Esophagus (tissue), 2 donors: Measurements from ENCODE around the gene RRP9. TPM values are rescaled to one million over a fixed set of nuclear protein-coding genes. Genes with fewer than 3 reads are reported as not detected.
"Not testable (repeated sequence)": the region's sequence is repeated elsewhere in the genome, so short reads cannot be mapped to it uniquely, and the experiment has no call there.

Experiments
- H3K27ac ChIP-seq, 2 donors: one replicate each; pipeline ENCODE4 v1.5.1; 2013; ENCODE audit warnings: low read depth in 2 of 2, mild to moderate bottlenecking in 2 of 2, inconsistent platforms in 1 of 2, low read length in 1 of 2, moderate library complexity in 1 of 2
- H3K27me3 ChIP-seq, 2 donors: one replicate each; pipeline ENCODE4 v1.6.1; 2013; ENCODE audit warnings: low read length in 2 of 2, control low read depth in 1 of 2, mild to moderate bottlenecking in 1 of 2; ENCODE audit not compliant: insufficient read depth in 2 of 2, control insufficient read depth in 1 of 2
- H3K36me3 ChIP-seq, 2 donors: one replicate each; pipeline ENCODE4 v1.6.1; 2013; ENCODE audit warnings: low read length in 1 of 2; ENCODE audit not compliant: control insufficient read depth in 2 of 2, insufficient read depth in 2 of 2
- H3K4me1 ChIP-seq, 2 donors: one replicate each; pipeline ENCODE4 v1.6.1; 2013; ENCODE audit warnings: low read length in 1 of 2; ENCODE audit not compliant: control insufficient read depth in 2 of 2, insufficient read depth in 2 of 2
- H3K4me3 ChIP-seq, 2 donors: one replicate each; pipeline ENCODE4 v1.5.1; 2013; ENCODE audit warnings: low read length in 2 of 2, mild to moderate bottlenecking in 2 of 2, low read depth in 1 of 2, moderate library complexity in 1 of 2
- H3K9me3 ChIP-seq, 2 donors: one replicate each; pipeline ENCODE4 v1.6.1; 2013; ENCODE audit warnings: mild to moderate bottlenecking in 2 of 2, low read depth in 1 of 2, low read length in 1 of 2, moderate library complexity in 1 of 2; ENCODE audit not compliant: control insufficient read depth in 2 of 2, insufficient read depth in 1 of 2
- WGBS, 2 donors: extraction: QIAGEN DNeasy Blood & Tissue Kit; methylation state at CpG; one replicate each; pipeline ENCODE4 v1.1.7; 2013; 5-methylcytosine and 5-hydroxymethylcytosine counted together
- polyA plus RNA-seq, 2 donors: library from polyadenylated mRNA; stranded (reverse); fragments of 200-250 nt; gene quantifications; one replicate each; pipeline ENCODE4 v1.2.3, GENCODE V29; 2013
- donor health status: healthy with polysubstance abuse.
- donor health status: Bipolar disorder and iron deficiency.

The RRP9 gene
- polyA plus RNA-seq, 2 donors: 16.4 to 22.9 TPM

- Histone ChIP-seq H3K4me1 (no peaks in the 10 kb centered on the region), H3K9me3 (no peaks in the 10 kb centered on the region), H3K4me3 (no peak overlapping the region), H3K27me3 (no peaks in the 10 kb centered on the region), H3K27ac (no peak overlapping the region), H3K36me3 (no peaks in the 10 kb centered on the region)
- WGBS, 2 donors: 50 to 53% methylated on average over 5 of the region's 5 CpGs
Measured at GRCh38 chr3:51916418-51916817, 25.3 kb downstream of the RRP9 start.

GRCh38 chr3:51908026-51908425, 33.7 kb downstream of the RRP9 start:
- H3K27ac ChIP-seq: no peak overlapping the region
- whole genome bisulfite sequencing, 2 donors: 65 to 66% methylated on average over 4 of the region's 4 CpGs
- no peaks in the 10 kb centered on the region for H3K36me3 ChIP-seq
- no peaks in the 10 kb centered on the region for H3K27me3 ChIP-seq
- H3K9me3 ChIP-seq: no peaks in the 10 kb centered on the region
- no peak overlapping the region for H3K4me3 ChIP-seq
- no peaks in the 10 kb centered on the region for H3K4me1 ChIP-seq

GRCh38 chr3:51904034-51904823, 37.5 kb downstream of the RRP9 start:
- Histone ChIP-seq H3K27me3 (no peaks in the 10 kb centered on the region), H3K9me3 (no peaks in the 10 kb centered on the region), H3K36me3 (no peaks in the 10 kb centered on the region), H3K4me1 (no peaks in the 10 kb centered on the region), H3K27ac (no peak overlapping the region), H3K4me3 (no peak overlapping the region)
- WGBS, 2 donors: 81 to 92% methylated on average over 2 of the region's 2 CpGs

GRCh38 chr3:51902361-51902760, 39.3 kb downstream of the RRP9 start:
- not testable (repeated sequence) for H3K4me1 ChIP-seq, H3K27me3 ChIP-seq, H3K9me3 ChIP-seq, H3K27ac ChIP-seq, H3K4me3 ChIP-seq, H3K36me3 ChIP-seq
- 46 to 52% methylated on average over 6 of the region's 7 CpGs for WGBS, 2 donors

- H3K27ac ChIP-seq, H3K27me3 ChIP-seq, H3K4me1 ChIP-seq, H3K4me3 ChIP-seq, H3K36me3 ChIP-seq, H3K9me3 ChIP-seq: not testable (repeated sequence)
- 66 to 75% methylated on average over 7 of the region's 7 CpGs for WGBS, 2 donors
Measured at GRCh38 chr3:51900043-51900442, 41.7 kb downstream of the RRP9 start.

GRCh38 chr3:51897391-51897790, 44.3 kb downstream of the RRP9 start:
- H3K4me3 ChIP-seq: no peak overlapping the region
- H3K9me3 ChIP-seq: no peaks in the 10 kb centered on the region
- H3K27me3 ChIP-seq: no peaks in the 10 kb centered on the region
- no peaks in the 10 kb centered on the region for H3K36me3 ChIP-seq
- WGBS, 2 donors: 85 to 86% methylated on average over 15 of the region's 15 CpGs
- no peaks in the 10 kb centered on the region for H3K4me1 ChIP-seq
- H3K27ac ChIP-seq: no peak overlapping the region

GRCh38 chr3:51896607-51897305, 44.9 kb downstream of the RRP9 start:
- H3K9me3 ChIP-seq: no peaks in the 10 kb centered on the region
- no peaks in the 10 kb centered on the region for H3K36me3 ChIP-seq
- H3K4me3 ChIP-seq: no peak overlapping the region
- H3K27ac ChIP-seq: no peak overlapping the region
- 85 to 91% methylated on average over 10 of the region's 10 CpGs for WGBS, 2 donors
- no peaks in the 10 kb centered on the region for H3K4me1 ChIP-seq
- no peaks in the 10 kb centered on the region for H3K27me3 ChIP-seq

- no peaks in the 10 kb centered on the region for H3K4me1 ChIP-seq
Measured at GRCh38 chr3:51894939-51895338, 46.8 kb downstream of the RRP9 start.

GRCh38 chr3:51894391-51894790, 47.3 kb downstream of the RRP9 start:
- 80 to 81% methylated on average over 4 of the region's 4 CpGs for WGBS, 2 donors
- Histone ChIP-seq H3K4me1 (no peaks in the 10 kb centered on the region), H3K36me3 (no peaks in the 10 kb centered on the region), H3K4me3 (no peak overlapping the region), H3K27me3 (no peaks in the 10 kb centered on the region), H3K9me3 (no peaks in the 10 kb centered on the region), H3K27ac (no peak overlapping the region)

More at GRCh38 chr3:51894939-51895338, 46.8 kb downstream of the RRP9 start:
- no peak overlapping the region for H3K27ac ChIP-seq
- no peaks in the 10 kb centered on the region for H3K36me3 ChIP-seq
- H3K4me3 ChIP-seq: no peak overlapping the region
- no peaks in the 10 kb centered on the region for H3K9me3 ChIP-seq
- no peaks in the 10 kb centered on the region for H3K27me3 ChIP-seq
- WGBS, 2 donors: 97% methylated on average over 16 of the region's 16 CpGs
